Lung (tissue), 16 donors: ENCODE results near the gene ZHX3. TPM values are rescaled to one million over a fixed set of nuclear protein-coding genes. Genes with fewer than 3 reads are reported as not detected.

Experiments
- ATAC-seq: fragments of 200-7000 bp; cut with Tn5 transposase; one replicate; pipeline ENCODE4 v1.9.1; 2020; ENCODE audit warnings: moderate number of reproducible peaks; ENCODE audit not compliant: insufficient read depth, low FRiP score
- DNase-seq, 3 donors: peaks; one replicate each; pipeline ENCODE4 v3.0.0-alpha.2; 2013 to 2017
- H3K27ac ChIP-seq, 2 donors: one replicate each; pipeline ENCODE4 v1.5.1; 2013; ENCODE audit warnings: mild to moderate bottlenecking in 2 of 2, moderate library complexity in 2 of 2, control low read depth in 1 of 2, inconsistent platforms in 1 of 2, low read depth in 1 of 2, low read length in 1 of 2
- H3K27me3 ChIP-seq, 3 donors: one replicate each; pipeline ENCODE4 v1.5.1; 2013; ENCODE audit warnings: low read length in 2 of 3; ENCODE audit not compliant: control insufficient read depth in 3 of 3, insufficient read depth in 3 of 3
- H3K36me3 ChIP-seq, 4 donors: one replicate each; pipeline ENCODE4 v1.5.1; 2013; ENCODE audit warnings: low read length in 4 of 4, mild to moderate bottlenecking in 1 of 4, moderate library complexity in 1 of 4; ENCODE audit not compliant: control insufficient read depth in 4 of 4, insufficient read depth in 4 of 4
- H3K4me1 ChIP-seq, 5 donors: one replicate each; pipeline ENCODE4 v1.5.1; 2013; ENCODE audit warnings: low read length in 5 of 5, mild to moderate bottlenecking in 2 of 5, moderate library complexity in 1 of 5; ENCODE audit not compliant: control insufficient read depth in 5 of 5, insufficient read depth in 5 of 5
- H3K4me3 ChIP-seq: one replicate; pipeline ENCODE4 v1.5.1; 2013; ENCODE audit warnings: mild to moderate bottlenecking, control low read depth, moderate library complexity
- H3K9ac ChIP-seq, 2 donors: one replicate each; pipeline ENCODE4 v1.5.1; 2013; ENCODE audit warnings: low read length in 2 of 2, control low read depth in 1 of 2; ENCODE audit not compliant: insufficient read depth in 1 of 2
- H3K9me3 ChIP-seq, 4 donors: one replicate each; pipeline ENCODE4 v1.5.1; 2013; ENCODE audit warnings: low read length in 3 of 4, mild to moderate bottlenecking in 1 of 4, moderate library complexity in 1 of 4; ENCODE audit not compliant: control insufficient read depth in 4 of 4, insufficient read depth in 3 of 4
- CTCF ChIP-seq: IDR thresholded peaks from 2 replicates; pipeline ENCODE4 v1.5.1; 2012; ENCODE audit warnings: mild to moderate bottlenecking; ENCODE audit errors: control extremely low read depth, extremely low read depth
- WGBS, 2 donors: extraction: QIAGEN DNeasy Blood & Tissue Kit; methylation state at CpG; one replicate each; pipeline ENCODE4 v1.1.7; 2013; 5-methylcytosine and 5-hydroxymethylcytosine counted together
- long read RNA-seq, 5 donors: transcript quantifications; one replicate each; lab custom pipeline, GENCODE V29; 2026
- polyA plus RNA-seq, 2 donors: library from polyadenylated mRNA; stranded (reverse); fragments of 200-250 nt; gene quantifications; one replicate each; pipeline ENCODE4 v1.2.1, GENCODE V29; 2013
- total RNA-seq, 2 donors: library from RNA; depleted of rRNA in 1 of 2; stranded (reverse); fragments of >200 nt in 1 of 2; gene quantifications; one replicate each; pipeline ENCODE4 v1.2.1, GENCODE V29; 2014 to 2021
- donor health status: control.
- donor health status: control.
- donor health status: Bipolar disorder and iron deficiency.
- donor health status: healthy.
- donor health status: DM: yes; HTN: yes; CAD: no.

The ZHX3 gene
- total RNA-seq (10 to 100 TPM; 23.3 to 48.2 TPM), polyA plus RNA-seq (10 to 100 TPM in 1 of 2 donors, 1 to 10 TPM in 1; 8.3 to 12.7 TPM)
- long read RNA-seq, donor 1, partial matches to known transcripts: 0 of 2 reads
- long read RNA-seq, donor 1, other reads (novel, unspliced or antisense): 0 of 2 reads
- long read RNA-seq, donor 2: 0 reads
- long read RNA-seq, donor 3, partial matches to known transcripts: 13 of 15 reads
- long read RNA-seq, donor 3, other reads (novel, unspliced or antisense): 0 of 15 reads
- long read RNA-seq, donor 4: 0 reads
- long read RNA-seq, donor 5, transcript ZHX3-208 (3 exons, 688 nt): major isoform, 5 of 5 reads
- long read RNA-seq, donor 5, partial matches to known transcripts: 0 of 5 reads
- long read RNA-seq, donor 5, other reads (novel, unspliced or antisense): 0 of 5 reads

GRCh38 chr20:41317546-41318270 is at the start of gene ZHX3:
Gene ZHX3, minus strand, starts transcription at chr20:41317731. Its CDS starts 112,815 bp downstream, at chr20:41204916.
- Histone ChIP-seq H3K9ac (peak within 1 kb of the TSS; percentile 69 to 81), H3K9me3 (no peaks in the 10 kb centered on the region), H3K27ac (peak within 1 kb of the TSS; percentile 91 to 96), H3K4me3 (peak within 1 kb of the TSS; percentile 77), H3K36me3 (no peaks in the 10 kb centered on the region), H3K27me3 (no peaks in the 10 kb centered on the region), H3K4me1 (peaks cover 0 to 30% (median 4%) of the 10 kb centered on the region in 5 donors)
- 0 to 1% methylated on average over 35 to 64 of the region's 64 CpGs for WGBS, 2 donors
- no peak for TF ChIP-seq CTCF
- ATAC-seq: peak; percentile 97
- DNase-seq: peak; percentile 98 to 99 (median 98)

GRCh38 chr20:41367393-41367695 is 49.8 kb upstream of the ZHX3 start:
- no peaks in the 10 kb centered on the region for H3K36me3 ChIP-seq
- H3K9me3 ChIP-seq: peaks cover 0 to 18% (median 2%) of the 10 kb centered on the region in 4 donors
- peaks cover 8 to 27% (median 13%) of the 10 kb centered on the region in 3 donors for H3K27me3 ChIP-seq
- no peak for TF ChIP-seq CTCF
- DNase-seq: no peak
- H3K4me3 ChIP-seq: no peak overlapping the region
- no peak overlapping the region for H3K9ac ChIP-seq
- 54 to 57% methylated on average over 13 of the region's 13 CpGs for WGBS, 2 donors
- no peak overlapping the region for H3K27ac ChIP-seq
- H3K4me1 ChIP-seq: peaks cover 0 to 8% (median 0%) of the 10 kb centered on the region in 5 donors
- no peak for ATAC-seq

- Histone ChIP-seq H3K27ac (no peak within 1 kb of the TSS), H3K36me3 (no peaks in the 10 kb centered on the region), H3K9ac (no peak within 1 kb of the TSS), H3K9me3 (peaks cover 0 to 13% (median 1%) of the 10 kb centered on the region in 4 donors), H3K27me3 (peaks cover 8 to 27% (median 13%) of the 10 kb centered on the region in 3 donors), H3K4me1 (peaks cover 0 to 10% (median 0%) of the 10 kb centered on the region in 5 donors), H3K4me3 (no peak within 1 kb of the TSS)
- ATAC-seq (no peak), DNase-seq (peak; percentile 45 to 64 (median 56))
- 6 to 7% methylated on average over 56 to 93 of the region's 93 CpGs for WGBS, 2 donors
- TF ChIP-seq CTCF: no peak
These were observed 49.2 kb upstream of the ZHX3 start, which contains the start of gene EMILIN3 for GRCh38 chr20:41366546-41367392. Gene EMILIN3, minus strand, starts transcription at chr20:41366818. Its CDS starts 184 bp downstream, at chr20:41366634.
